Activated naive CD8-positive, alpha-beta T cell treated with anti-CD3 and anti-CD28 coated beads for 36 hours (primary cell): Measurements from ENCODE around the gene TMPRSS12. TPM values are rescaled to one million over a fixed set of nuclear protein-coding genes. Genes with fewer than 3 reads are reported as not detected.
"Not testable (repeated sequence)": the region's sequence is repeated elsewhere in the genome, so short reads cannot be mapped to it uniquely, and the experiment has no call there.

ENCODE experiments used
- DNase-seq: peaks from one replicate; pipeline ENCODE4 v3.0.0; 2021
- H3K27ac Mint-ChIP-seq: one replicate; pipeline ENCODE4 v1.8.0; 2022; ENCODE audit warnings: mild to moderate bottlenecking, moderate library complexity, mixed read lengths
- H3K27me3 Mint-ChIP-seq: one replicate; pipeline ENCODE4 v1.8.0; 2022; ENCODE audit warnings: mild to moderate bottlenecking, mixed read lengths
- H3K36me3 Mint-ChIP-seq: one replicate; pipeline ENCODE4 v1.8.0; 2021; ENCODE audit warnings: mild to moderate bottlenecking, mixed read lengths
- H3K4me1 Mint-ChIP-seq: one replicate; pipeline ENCODE4 v1.8.0; 2021; ENCODE audit warnings: mixed read lengths
- H3K4me3 Mint-ChIP-seq: one replicate; pipeline ENCODE4 v1.8.0; 2022; ENCODE audit warnings: mild to moderate bottlenecking, moderate library complexity, mixed read lengths
- H3K9me3 Mint-ChIP-seq: one replicate; pipeline ENCODE4 v1.8.0; 2022; ENCODE audit warnings: mixed read lengths
- total RNA-seq, 2 experiments: library from RNA; stranded (reverse); gene quantifications; one replicate each; pipeline ENCODE4 v1.2.3, GENCODE V29; 2021

TMPRSS12 gene
- total RNA-seq, 2 experiments from 2014 or later = not detected

GRCh38 chr12:50908479-50908878 lies 65.8 kb downstream of the TMPRSS12 start:
- H3K36me3 Mint-ChIP-seq = peaks cover 10% of the 10 kb centered on the region
- H3K4me1 Mint-ChIP-seq, H3K27me3 Mint-ChIP-seq, DNase-seq, H3K4me3 Mint-ChIP-seq, H3K27ac Mint-ChIP-seq: not testable (repeated sequence)
- H3K9me3 Mint-ChIP-seq = peaks cover 20% of the 10 kb centered on the region

GRCh38 chr12:50912361-50912760 lies 69.6 kb downstream of the TMPRSS12 start:
- not testable (repeated sequence) for DNase-seq, H3K4me1 Mint-ChIP-seq, H3K27ac Mint-ChIP-seq, H3K4me3 Mint-ChIP-seq, H3K27me3 Mint-ChIP-seq
- peaks cover 16% of the 10 kb centered on the region for H3K36me3 Mint-ChIP-seq
- peaks cover 42% of the 10 kb centered on the region for H3K9me3 Mint-ChIP-seq

- Mint-ChIP-seq H3K36me3 (peaks cover 21% of the 10 kb centered on the region), H3K27me3 (peaks cover 3% of the 10 kb centered on the region), H3K27ac (no peak overlapping the region), H3K4me3 (no peak overlapping the region), H3K4me1 (no peaks in the 10 kb centered on the region), H3K9me3 (peaks cover 42% of the 10 kb centered on the region)
- no peak for DNase-seq
Observed at GRCh38 chr12:50913224-50913623, 70.5 kb downstream of the TMPRSS12 start.

GRCh38 chr12:50914872-50915484 lies 72.3 kb downstream of the TMPRSS12 start:
- peaks cover 9% of the 10 kb centered on the region for H3K4me1 Mint-ChIP-seq
- H3K9me3 Mint-ChIP-seq = peaks cover 45% of the 10 kb centered on the region
- H3K4me3 Mint-ChIP-seq = no peak overlapping the region
- H3K36me3 Mint-ChIP-seq = peaks cover 24% of the 10 kb centered on the region
- no peak for DNase-seq
- peaks cover 3% of the 10 kb centered on the region for H3K27me3 Mint-ChIP-seq
- H3K27ac Mint-ChIP-seq = no peak overlapping the region

GRCh38 chr12:50916292-50916691 lies 73.6 kb downstream of the TMPRSS12 start:
- Mint-ChIP-seq H3K9me3 (peaks cover 41% of the 10 kb centered on the region), H3K27me3 (no peaks in the 10 kb centered on the region), H3K36me3 (peaks cover 22% of the 10 kb centered on the region), H3K4me3 (no peak overlapping the region), H3K4me1 (peaks cover 9% of the 10 kb centered on the region), H3K27ac (no peak overlapping the region)
- no peak for DNase-seq

GRCh38 chr12:50918584-50919316 lies 76.0 kb downstream of the TMPRSS12 start:
- Mint-ChIP-seq H3K36me3 (peaks cover 11% of the 10 kb centered on the region), H3K4me3 (no peak overlapping the region), H3K4me1 (peaks cover 18% of the 10 kb centered on the region), H3K9me3 (peaks cover 22% of the 10 kb centered on the region), H3K27ac (no peak overlapping the region), H3K27me3 (no peaks in the 10 kb centered on the region)
- no peak for DNase-seq

GRCh38 chr12:50922820-50923219 lies 80.1 kb downstream of the TMPRSS12 start:
- peak overlapping the region; percentile 16 for H3K27ac Mint-ChIP-seq

GRCh38 chr12:50923361-50924130 lies 80.8 kb downstream of the TMPRSS12 start:
- Mint-ChIP-seq H3K27me3 (no peaks in the 10 kb centered on the region), H3K9me3 (peaks cover under 1% of the 10 kb centered on the region), H3K4me1 (peaks cover 45% of the 10 kb centered on the region), H3K4me3 (peak overlapping the region; percentile 78), H3K36me3 (peaks cover under 1% of the 10 kb centered on the region), H3K27ac (peak overlapping the region; percentile 88)
- no peak for DNase-seq

More at GRCh38 chr12:50922820-50923219, 80.1 kb downstream of the TMPRSS12 start:
- Mint-ChIP-seq H3K36me3 (peaks cover 6% of the 10 kb centered on the region), H3K27me3 (no peaks in the 10 kb centered on the region), H3K4me1 (peaks cover 44% of the 10 kb centered on the region), H3K9me3 (peaks cover 4% of the 10 kb centered on the region), H3K4me3 (no peak overlapping the region)
- DNase-seq = no peak

- peak overlapping the region; percentile 88 for H3K27ac Mint-ChIP-seq
- no peak for DNase-seq
- no peaks in the 10 kb centered on the region for H3K27me3 Mint-ChIP-seq
- H3K36me3 Mint-ChIP-seq = no peaks in the 10 kb centered on the region
- no peaks in the 10 kb centered on the region for H3K9me3 Mint-ChIP-seq
- peak overlapping the region; percentile 78 for H3K4me3 Mint-ChIP-seq
- peaks cover 44% of the 10 kb centered on the region for H3K4me1 Mint-ChIP-seq
Observed at GRCh38 chr12:50924131-50924438, 81.4 kb downstream of the TMPRSS12 start.

- peak overlapping the region; percentile 88 for H3K27ac Mint-ChIP-seq
- no peaks in the 10 kb centered on the region for H3K27me3 Mint-ChIP-seq
- no peaks in the 10 kb centered on the region for H3K36me3 Mint-ChIP-seq
- H3K9me3 Mint-ChIP-seq = no peaks in the 10 kb centered on the region
- peaks cover 40% of the 10 kb centered on the region for H3K4me1 Mint-ChIP-seq
- peak overlapping the region; percentile 78 for H3K4me3 Mint-ChIP-seq
- peak; percentile 51 for DNase-seq
Observed at GRCh38 chr12:50924439-50925341, 82.0 kb downstream of the TMPRSS12 start.

- peaks cover 40% of the 10 kb centered on the region for H3K4me1 Mint-ChIP-seq
- H3K27me3 Mint-ChIP-seq = no peaks in the 10 kb centered on the region
- no peak overlapping the region for H3K27ac Mint-ChIP-seq
- H3K9me3 Mint-ChIP-seq = no peaks in the 10 kb centered on the region
- peak overlapping the region; percentile 78 for H3K4me3 Mint-ChIP-seq
- H3K36me3 Mint-ChIP-seq = peaks cover 3% of the 10 kb centered on the region
- peak; percentile 14 for DNase-seq
Observed at GRCh38 chr12:50925342-50925651, 82.6 kb downstream of the TMPRSS12 start.

GRCh38 chr12:50925920-50926319 lies 83.2 kb downstream of the TMPRSS12 start:
- H3K27ac Mint-ChIP-seq = no peak overlapping the region
- no peaks in the 10 kb centered on the region for H3K9me3 Mint-ChIP-seq
- H3K36me3 Mint-ChIP-seq = peaks cover 3% of the 10 kb centered on the region
- peaks cover 40% of the 10 kb centered on the region for H3K4me1 Mint-ChIP-seq
- DNase-seq = no peak
- H3K27me3 Mint-ChIP-seq = no peaks in the 10 kb centered on the region
- peak overlapping the region; percentile 10 for H3K4me3 Mint-ChIP-seq

GRCh38 chr12:50926415-50926814 lies 83.7 kb downstream of the TMPRSS12 start:
- H3K4me1 Mint-ChIP-seq = peaks cover 40% of the 10 kb centered on the region
- H3K36me3 Mint-ChIP-seq = peaks cover 3% of the 10 kb centered on the region
- no peak overlapping the region for H3K4me3 Mint-ChIP-seq
- no peak overlapping the region for H3K27ac Mint-ChIP-seq
- H3K27me3 Mint-ChIP-seq = no peaks in the 10 kb centered on the region
- no peak for DNase-seq
- H3K9me3 Mint-ChIP-seq = no peaks in the 10 kb centered on the region

- H3K27me3 Mint-ChIP-seq, DNase-seq, H3K27ac Mint-ChIP-seq, H3K9me3 Mint-ChIP-seq, H3K36me3 Mint-ChIP-seq, H3K4me3 Mint-ChIP-seq: not testable (repeated sequence)
- H3K4me1 Mint-ChIP-seq = peaks cover 40% of the 10 kb centered on the region
Observed at GRCh38 chr12:50926932-50927331, 84.2 kb downstream of the TMPRSS12 start.

- H3K9me3 Mint-ChIP-seq = no peaks in the 10 kb centered on the region
- H3K4me3 Mint-ChIP-seq = no peak overlapping the region
- H3K36me3 Mint-ChIP-seq = peaks cover 3% of the 10 kb centered on the region
- DNase-seq = no peak
- no peaks in the 10 kb centered on the region for H3K27me3 Mint-ChIP-seq
- H3K4me1 Mint-ChIP-seq = peaks cover 40% of the 10 kb centered on the region
- H3K27ac Mint-ChIP-seq = no peak overlapping the region
Observed at GRCh38 chr12:50927356-50927755, 84.6 kb downstream of the TMPRSS12 start.
